ENCODE data around the gene SEMA6B.
"Not testable (repeated sequence)": the region's sequence is repeated elsewhere in the genome, so short reads cannot be mapped to it uniquely, and the experiment has no call there.

The SEMA6B gene

GRCh38 chr19:4597975-4598671 lies 38.6 kb upstream of the SEMA6B start:
- TF ChIP-seq, protein P1, sequence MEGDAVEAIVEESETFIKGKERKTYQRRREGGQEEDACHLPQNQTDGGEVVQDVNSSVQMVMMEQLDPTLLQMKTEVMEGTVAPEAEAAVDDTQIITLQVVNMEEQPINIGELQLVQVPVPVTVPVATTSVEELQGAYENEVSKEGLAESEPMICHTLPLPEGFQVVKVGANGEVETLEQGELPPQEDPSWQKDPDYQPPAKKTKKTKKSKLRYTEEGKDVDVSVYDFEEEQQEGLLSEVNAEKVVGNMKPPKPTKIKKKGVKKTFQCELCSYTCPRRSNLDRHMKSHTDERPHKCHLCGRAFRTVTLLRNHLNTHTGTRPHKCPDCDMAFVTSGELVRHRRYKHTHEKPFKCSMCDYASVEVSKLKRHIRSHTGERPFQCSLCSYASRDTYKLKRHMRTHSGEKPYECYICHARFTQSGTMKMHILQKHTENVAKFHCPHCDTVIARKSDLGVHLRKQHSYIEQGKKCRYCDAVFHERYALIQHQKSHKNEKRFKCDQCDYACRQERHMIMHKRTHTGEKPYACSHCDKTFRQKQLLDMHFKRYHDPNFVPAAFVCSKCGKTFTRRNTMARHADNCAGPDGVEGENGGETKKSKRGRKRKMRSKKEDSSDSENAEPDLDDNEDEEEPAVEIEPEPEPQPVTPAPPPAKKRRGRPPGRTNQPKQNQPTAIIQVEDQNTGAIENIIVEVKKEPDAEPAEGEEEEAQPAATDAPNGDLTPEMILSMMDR (IDR thresholded peaks at IDR 0.05; ENCODE audit: insufficient read depth, low read length, poor library complexity, severe bottlenecking): no peak
- TF ChIP-seq EZH2phosphoT487 (conservative IDR thresholded peaks at IDR 0.05; ENCODE audit: low read length): no peak
- no peaks in the 10 kb centered on the region for H3K27me3 ChIP-seq (ENCODE audit: low read length)
- no peaks in the 10 kb centered on the region for H3K9me3 ChIP-seq (ENCODE audit: insufficient read depth, low read length)
- no peaks in the 10 kb centered on the region for H3K36me3 ChIP-seq (ENCODE audit: low read length)
- H3K27ac ChIP-seq (ENCODE audit: low read depth, low read length): no peak overlapping the region
- H3K4me2 ChIP-seq (ENCODE audit: low read depth, low read length, poor library complexity, severe bottlenecking): peak overlapping the region; percentile 15
- H3K4me3 ChIP-seq (ENCODE audit: insufficient read depth, low read length, poor library complexity, severe bottlenecking): no peak overlapping the region
- no peaks in the 10 kb centered on the region for H3K9me2 ChIP-seq (replicated peaks; ENCODE audit: insufficient read depth, low read length)
- H2AFZ ChIP-seq (ENCODE audit: low read depth, low read length, severe bottlenecking): no peak overlapping the region
- H3F3A ChIP-seq (ENCODE audit: insufficient read depth): no peaks in the 10 kb centered on the region
- H4K20me1 ChIP-seq (ENCODE audit: low read depth, low read length): no peaks in the 10 kb centered on the region
- H3K79me2 ChIP-seq (ENCODE audit: insufficient read depth, low read length): no peaks in the 10 kb centered on the region
- no peak overlapping the region for H3K9ac ChIP-seq (ENCODE audit: low read length)

GRCh38 chr19:4597278-4597974 lies 37.9 kb upstream of the SEMA6B start:
- Histone ChIP-seq H3K36me3 (ENCODE audit: low read length) (no peaks in the 10 kb centered on the region), H3F3A (ENCODE audit: insufficient read depth) (no peaks in the 10 kb centered on the region), H3K9me2 (replicated peaks; ENCODE audit: insufficient read depth, low read length) (no peaks in the 10 kb centered on the region), H3K79me2 (ENCODE audit: insufficient read depth, low read length) (no peaks in the 10 kb centered on the region), H4K20me1 (ENCODE audit: low read depth, low read length) (no peaks in the 10 kb centered on the region), H2AFZ (ENCODE audit: low read depth, low read length, severe bottlenecking) (no peak overlapping the region), H3K27ac (ENCODE audit: low read depth, low read length) (no peak overlapping the region), H3K4me3 (ENCODE audit: insufficient read depth, low read length, poor library complexity, severe bottlenecking) (no peak overlapping the region), H3K27me3 (ENCODE audit: low read length) (no peaks in the 10 kb centered on the region), H3K9ac (ENCODE audit: low read length) (no peak overlapping the region), H3K9me3 (ENCODE audit: insufficient read depth, low read length) (no peaks in the 10 kb centered on the region), H3K4me2 (ENCODE audit: low read depth, low read length, poor library complexity, severe bottlenecking) (no peak overlapping the region)
- no peak for TF ChIP-seq EZH2phosphoT487 (conservative IDR thresholded peaks at IDR 0.05; ENCODE audit: low read length)
- TF ChIP-seq, protein P1 (IDR thresholded peaks at IDR 0.05; ENCODE audit: insufficient read depth, low read length, poor library complexity, severe bottlenecking): no peak

DNA sequence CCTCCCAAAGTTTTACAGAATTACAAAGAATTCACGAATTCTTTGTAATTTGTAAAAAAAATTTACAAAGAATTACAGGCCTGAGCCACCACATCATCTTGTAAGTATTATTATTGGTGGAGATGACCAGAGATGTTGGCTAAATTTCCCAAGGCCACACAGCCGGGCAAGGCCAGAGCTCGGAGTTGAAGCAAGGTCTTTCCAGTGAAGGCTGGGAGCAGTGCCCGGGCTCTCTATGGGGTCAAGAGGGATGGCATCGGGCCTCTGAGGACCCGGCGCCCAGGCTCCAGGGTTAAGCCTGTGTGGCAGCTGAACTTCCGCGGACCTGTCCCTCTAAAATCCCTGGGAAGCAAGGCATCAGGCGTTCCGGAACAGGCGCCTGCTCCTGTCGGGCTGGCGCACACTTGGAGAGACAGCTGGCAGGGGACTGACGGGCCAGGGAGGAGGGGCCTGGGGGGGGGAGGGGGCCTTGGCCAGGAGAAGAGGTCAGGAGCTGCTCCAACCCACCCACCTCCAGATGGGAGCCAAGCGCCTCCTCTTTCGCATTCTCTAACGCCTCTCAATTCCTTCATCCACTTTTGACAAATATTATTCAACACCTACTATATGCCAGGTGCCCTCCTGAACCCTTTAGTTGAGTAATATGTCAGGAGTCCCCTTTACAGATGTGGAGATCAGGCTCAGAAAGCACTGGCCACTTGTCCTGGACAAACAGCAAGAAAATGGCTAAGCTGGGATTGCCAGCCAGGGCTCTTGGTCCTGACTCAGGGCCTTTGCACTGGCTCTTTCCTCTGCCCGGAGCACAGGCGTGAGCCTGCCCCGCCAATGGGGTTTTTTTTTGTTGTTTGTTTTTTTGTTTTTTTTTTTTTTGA lies 36.8 kb upstream of the SEMA6B start:
- no peak overlapping the region for H3K27ac ChIP-seq (ENCODE audit: low read depth, low read length)
- no peak for TF ChIP-seq EZH2phosphoT487 (conservative IDR thresholded peaks at IDR 0.05; ENCODE audit: low read length)
- TF ChIP-seq, protein P1 (IDR thresholded peaks at IDR 0.05; ENCODE audit: insufficient read depth, low read length, poor library complexity, severe bottlenecking): no peak
- no peak overlapping the region for H3K4me2 ChIP-seq (ENCODE audit: low read depth, low read length, poor library complexity, severe bottlenecking)
- H3K79me2 ChIP-seq (ENCODE audit: insufficient read depth, low read length): no peaks in the 10 kb centered on the region
- H3K9ac ChIP-seq (ENCODE audit: low read length): no peak overlapping the region
- H3F3A ChIP-seq (ENCODE audit: insufficient read depth): no peaks in the 10 kb centered on the region
- no peaks in the 10 kb centered on the region for H3K9me3 ChIP-seq (ENCODE audit: insufficient read depth, low read length)
- H2AFZ ChIP-seq (ENCODE audit: low read depth, low read length, severe bottlenecking): no peak overlapping the region
- no peaks in the 10 kb centered on the region for H4K20me1 ChIP-seq (ENCODE audit: low read depth, low read length)
- no peak overlapping the region for H3K4me3 ChIP-seq (ENCODE audit: insufficient read depth, low read length, poor library complexity, severe bottlenecking)
- no peaks in the 10 kb centered on the region for H3K36me3 ChIP-seq (ENCODE audit: low read length)
- no peaks in the 10 kb centered on the region for H3K27me3 ChIP-seq (ENCODE audit: low read length)
- no peaks in the 10 kb centered on the region for H3K9me2 ChIP-seq (replicated peaks; ENCODE audit: insufficient read depth, low read length)

DNA sequence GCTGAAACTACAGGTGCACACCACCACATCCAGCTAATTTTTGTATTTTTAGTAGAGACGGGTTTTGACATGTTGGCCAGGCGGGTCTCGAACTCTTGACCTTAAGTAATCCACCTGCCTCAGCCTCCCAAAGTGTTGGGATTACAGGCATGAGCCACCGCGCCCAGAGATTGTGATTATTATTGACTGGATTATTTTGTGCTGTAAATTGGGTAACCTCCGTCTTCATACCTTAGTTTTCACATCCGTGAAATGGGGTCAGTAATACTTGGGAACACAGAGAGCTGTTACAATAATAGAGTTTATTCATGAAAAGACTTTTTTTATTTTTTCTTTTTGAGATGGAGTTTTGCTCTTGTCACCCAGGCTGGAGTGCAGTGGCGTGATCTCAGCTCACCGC lies 35.7 kb upstream of the SEMA6B start:
- H3K9ac ChIP-seq (ENCODE audit: low read length); H3K4me3 ChIP-seq (ENCODE audit: insufficient read depth, low read length, poor library complexity, severe bottlenecking); H3K27ac ChIP-seq (ENCODE audit: low read depth, low read length); H3K4me2 ChIP-seq (ENCODE audit: low read depth, low read length, poor library complexity, severe bottlenecking); H4K20me1 ChIP-seq (ENCODE audit: low read depth, low read length); H2AFZ ChIP-seq (ENCODE audit: low read depth, low read length, severe bottlenecking); H3K9me3 ChIP-seq (ENCODE audit: insufficient read depth, low read length); H3F3A ChIP-seq (ENCODE audit: insufficient read depth); H3K36me3 ChIP-seq (ENCODE audit: low read length); H3K9me2 ChIP-seq (replicated peaks; ENCODE audit: insufficient read depth, low read length); H3K79me2 ChIP-seq (ENCODE audit: insufficient read depth, low read length); H3K27me3 ChIP-seq (ENCODE audit: low read length): not testable (repeated sequence)
